Body of pancreas (tissue), 4 donors: ENCODE data around the gene NAPA.

Experiments
- CTCF ChIP-seq, 7 experiments: fragments of 450-650 bp in 4 of 7; fragments of 200-600 bp in 3 of 7; sonication (generic) in 3 of 7; IDR thresholded peaks; one replicate each; pipeline ENCODE4 v1.5.1; 2016 to 2019; ENCODE audit warnings: antibody characterized with exemption in 7 of 7
- POLR2A ChIP-seq, 3 donors: fragments of 450-650 bp; IDR thresholded peaks; one replicate each; pipeline ENCODE4 v1.6.1; 2016; ENCODE audit warnings: antibody characterized with exemption in 3 of 3, mild to moderate bottlenecking in 2 of 3

- TF ChIP-seq CTCF (IDR thresholded peaks at IDR 0.05) (no peak), POLR2A (IDR thresholded peaks at IDR 0.05) (no peak)
These were observed 30.4 kb upstream of the NAPA start for GRCh38 chr19:47545061-47545948.
